ENCODE data around the gene YY2. TPM values are rescaled to one million over a fixed set of nuclear protein-coding genes. Genes with fewer than 3 reads are reported as not detected.

YY2 gene
- total and polyA plus RNA-seq, 12 donors: 1.2 to 3.7 (median 1.8) TPM

GRCh38 chrX:21856504-21856903, 717 bp downstream of the YY2 start:
- 92 to 95% (median 94%) methylated on average over 4 to 21 of the region's 21 CpGs for WGBS, 4 donors
- Histone ChIP-seq H3K27me3 (no peaks in the 10 kb centered on the region), H3K9me3 (replicated peaks in 1 of 3) (no peaks in the 10 kb centered on the region), H3K4me1 (replicated peaks in 1 of 2) (no peaks in the 10 kb centered on the region), H3K27ac (no peak overlapping the region), H3K36me3 (replicated peaks in 1 of 2) (no peaks in the 10 kb centered on the region), H3K4me3 (no peak overlapping the region)
- intact Hi-C loops (cut with DNase I): no loop called here
- TF ChIP-seq POLR2A (IDR thresholded peaks at IDR 0.05) (no peak), CTCF (IDR thresholded peaks at IDR 0.05) (no peak)
- no peak for DNase-seq

- no peak for TF ChIP-seq CTCF (IDR thresholded peaks at IDR 0.05)
- no peak for TF ChIP-seq POLR2A (IDR thresholded peaks at IDR 0.05)
- H3K4me1 ChIP-seq (replicated peaks in 1 of 2): no peaks in the 10 kb centered on the region
- H3K27ac ChIP-seq: no peak overlapping the region
- intact Hi-C loops (cut with DNase I): no loop called here
- DNase-seq: no peak
- no peak overlapping the region for H3K4me3 ChIP-seq
- H3K27me3 ChIP-seq: no peaks in the 10 kb centered on the region
- no peaks in the 10 kb centered on the region for H3K36me3 ChIP-seq (replicated peaks in 1 of 2)
- no peaks in the 10 kb centered on the region for H3K9me3 ChIP-seq (replicated peaks in 1 of 3)
- 100% methylated on average over 1 of the region's 1 CpG for whole genome bisulfite sequencing, 4 donors
Observed at GRCh38 chrX:21863241-21863640, 7.5 kb downstream of the YY2 start.

GRCh38 chrX:21865436-21865835, 9.6 kb downstream of the YY2 start:
- TF ChIP-seq POLR2A (IDR thresholded peaks at IDR 0.05) (no peak), CTCF (IDR thresholded peaks at IDR 0.05) (no peak)

GRCh38 chrX:21870494-21870893, 14.7 kb downstream of the YY2 start:
- Histone ChIP-seq H3K4me1 (replicated peaks in 1 of 2) (no peaks in the 10 kb centered on the region), H3K36me3 (replicated peaks in 1 of 2) (no peaks in the 10 kb centered on the region), H3K4me3 (no peak overlapping the region), H3K9me3 (replicated peaks in 1 of 3) (no peaks in the 10 kb centered on the region), H3K27ac (no peak overlapping the region), H3K27me3 (no peaks in the 10 kb centered on the region)
- TF ChIP-seq POLR2A (IDR thresholded peaks at IDR 0.05) (no peak), CTCF (IDR thresholded peaks at IDR 0.05) (no peak)
- intact Hi-C loops (cut with DNase I): no loop called here
- no peak for DNase-seq
- 67 to 86% (median 75%) methylated on average over 1 of the region's 1 CpG for WGBS, 4 donors

More at GRCh38 chrX:21865436-21865835, 9.6 kb downstream of the YY2 start:
- Histone ChIP-seq H3K4me3 (no peak overlapping the region), H3K9me3 (replicated peaks in 1 of 3) (no peaks in the 10 kb centered on the region), H3K27me3 (no peaks in the 10 kb centered on the region), H3K4me1 (replicated peaks in 1 of 2) (no peaks in the 10 kb centered on the region), H3K36me3 (replicated peaks in 1 of 2) (no peaks in the 10 kb centered on the region), H3K27ac (no peak overlapping the region)
- intact Hi-C loops (cut with DNase I): no loop called here
- DNase-seq: no peak
